Fibroblast of gingiva (primary cell): Measurements from ENCODE around the gene PPP1R14C.
"Not testable (repeated sequence)": the region's sequence is repeated elsewhere in the genome, so short reads cannot be mapped to it uniquely, and the experiment has no call there.

Experiments used
- DNase-seq: peaks from one replicate; pipeline ENCODE4 v3.0.0-alpha.2; 2011; ENCODE audit warnings: low read depth

The PPP1R14C gene

DNA sequence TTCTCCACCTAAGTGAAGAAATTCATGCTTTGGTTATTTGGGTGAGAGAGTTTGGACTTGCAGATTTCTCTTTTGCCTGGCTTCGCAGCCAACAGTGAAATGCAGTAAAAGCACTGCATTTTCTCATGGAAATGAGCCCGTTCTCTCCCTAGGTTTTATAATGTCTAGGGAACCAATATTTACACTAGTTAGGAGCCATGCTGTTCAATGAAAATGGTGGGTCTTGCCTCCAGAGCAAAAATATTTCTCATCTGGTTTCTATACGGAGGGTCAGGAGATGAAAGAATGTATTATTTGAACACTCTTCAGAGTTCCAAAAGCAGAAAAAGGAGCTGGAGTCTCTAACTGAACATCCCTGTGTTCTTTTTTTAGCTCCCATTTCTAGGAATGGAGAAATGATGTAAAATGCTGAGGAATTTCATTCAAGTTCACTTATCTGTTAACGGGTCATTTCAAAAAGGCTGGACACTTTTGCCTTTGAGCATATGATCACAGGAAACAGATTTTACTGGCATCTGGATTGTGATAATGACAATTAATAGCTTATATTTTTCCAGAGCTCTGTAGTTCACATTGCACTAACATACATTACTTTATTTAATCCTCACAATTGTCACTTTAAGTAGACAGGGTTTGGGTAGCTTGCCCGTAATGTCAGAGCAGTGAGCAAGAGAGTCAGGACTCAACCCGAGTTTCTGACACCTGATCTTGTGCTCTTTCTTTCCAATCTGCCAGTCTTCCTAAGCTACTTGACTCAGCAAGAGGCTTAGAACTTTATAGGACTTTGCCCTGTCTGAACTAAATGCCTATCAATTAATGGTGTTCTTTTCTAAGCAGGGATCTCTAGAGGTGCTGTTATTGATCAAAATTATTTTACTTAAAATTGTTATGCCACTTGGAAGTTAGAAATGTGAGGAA is 78.0 kb downstream of the PPP1R14C start:
- DNase-seq: no peak

DNA sequence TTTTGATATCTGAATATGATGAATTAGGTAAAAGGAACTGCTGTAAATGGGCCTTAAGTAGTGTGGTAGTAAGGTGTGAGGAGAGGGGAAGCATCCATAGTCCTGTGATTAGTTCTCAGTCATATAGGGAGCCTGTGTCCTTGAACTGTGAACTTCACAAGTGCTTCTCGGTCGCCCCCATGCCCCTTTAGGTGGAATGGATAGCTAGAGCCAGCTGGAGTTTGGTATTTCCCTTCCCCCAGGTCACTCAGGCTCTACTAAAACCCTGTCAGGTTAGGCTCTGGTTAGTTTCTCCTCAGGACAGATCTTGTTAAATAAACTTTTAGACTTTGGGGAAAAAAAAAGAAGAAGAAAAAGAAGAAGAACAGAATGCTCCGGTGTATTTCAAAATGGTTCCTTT is 82.0 kb downstream of the PPP1R14C start:
- no peak for DNase-seq

DNA sequence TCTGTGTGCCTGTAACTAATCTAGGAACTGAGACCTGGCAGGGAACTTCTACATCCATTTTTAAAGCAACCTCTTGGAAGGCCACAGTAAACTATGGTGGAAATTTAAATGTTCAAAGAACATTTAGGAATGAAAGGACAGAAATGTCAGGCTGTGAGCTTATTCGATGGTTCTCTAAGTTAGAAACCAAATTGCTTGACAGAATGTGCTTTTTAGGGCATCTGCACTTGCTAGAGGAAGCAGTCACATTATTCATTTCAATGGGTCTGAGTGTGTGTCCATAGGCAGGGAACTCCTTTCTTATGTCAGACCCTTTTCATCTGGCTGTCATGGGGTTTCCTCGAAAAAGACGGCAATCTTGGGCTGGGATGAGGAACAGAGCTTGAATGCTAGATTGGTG is 84.4 kb downstream of the PPP1R14C start:
- DNase-seq: no peak

DNA sequence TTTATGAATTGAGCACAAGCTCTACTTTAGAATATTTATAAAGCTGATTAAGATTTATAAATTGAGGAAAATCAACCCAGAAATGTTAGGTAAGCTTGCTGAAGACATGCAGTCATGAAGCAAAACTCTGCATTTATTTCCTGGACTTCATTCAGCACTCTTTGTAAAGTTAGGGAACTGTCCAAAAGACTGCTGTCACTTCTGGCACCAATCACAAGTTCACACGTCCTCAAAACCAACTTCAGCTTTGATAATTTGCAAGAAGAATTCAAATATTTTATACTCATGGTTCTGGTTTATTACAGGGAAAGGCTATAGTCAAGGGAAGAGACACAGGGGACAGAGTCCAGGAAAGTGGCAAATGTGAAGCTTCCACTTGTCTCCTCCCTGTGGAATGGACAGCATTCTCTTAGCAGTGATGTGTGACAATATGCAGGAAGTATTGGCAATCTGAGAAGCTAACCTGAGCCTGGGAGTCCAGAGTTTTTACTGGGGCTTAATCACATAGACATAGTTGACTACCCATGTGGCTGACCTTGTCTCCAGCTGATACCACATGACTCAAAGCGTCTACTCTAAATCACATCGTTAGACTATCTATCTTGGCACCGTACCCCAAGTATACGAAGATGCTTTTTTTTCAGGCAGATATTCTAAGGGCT is 85.4 kb downstream of the PPP1R14C start:
- DNase-seq: no peak

DNA sequence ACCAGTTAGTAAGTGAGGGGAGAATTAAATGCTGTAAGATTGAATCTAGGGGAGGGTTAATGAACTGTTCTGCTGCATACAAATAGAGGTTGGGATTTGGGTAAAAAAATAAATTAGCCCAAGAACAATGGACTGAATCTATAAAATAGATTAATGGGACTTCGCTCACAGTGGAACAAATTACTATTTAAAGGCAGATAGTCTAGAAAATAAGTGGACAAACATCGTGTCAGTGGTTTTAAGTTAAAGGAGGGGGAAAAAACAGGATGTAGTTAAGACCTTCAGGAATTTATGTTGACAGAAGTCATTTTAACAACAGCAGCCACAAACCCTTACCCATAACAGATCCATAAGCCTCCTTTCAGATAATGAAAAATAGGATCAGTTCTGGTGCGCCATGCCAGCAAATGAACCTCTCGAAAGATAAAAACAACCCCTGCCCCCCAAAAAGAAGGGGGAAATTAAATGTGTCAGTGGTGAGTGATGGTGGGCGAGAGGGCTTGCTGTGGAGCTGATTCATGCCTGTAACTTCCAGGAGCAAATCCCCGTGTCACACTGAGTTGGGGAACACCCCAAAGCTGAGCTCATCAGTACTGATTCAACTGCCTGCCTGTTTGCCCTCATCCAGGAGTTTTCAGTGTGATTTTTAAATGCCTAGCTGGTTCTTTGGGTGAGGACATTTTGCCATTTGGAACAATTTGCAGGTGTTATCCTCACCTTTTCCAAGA is 86.8 kb downstream of the PPP1R14C start:
- no peak for DNase-seq

DNA sequence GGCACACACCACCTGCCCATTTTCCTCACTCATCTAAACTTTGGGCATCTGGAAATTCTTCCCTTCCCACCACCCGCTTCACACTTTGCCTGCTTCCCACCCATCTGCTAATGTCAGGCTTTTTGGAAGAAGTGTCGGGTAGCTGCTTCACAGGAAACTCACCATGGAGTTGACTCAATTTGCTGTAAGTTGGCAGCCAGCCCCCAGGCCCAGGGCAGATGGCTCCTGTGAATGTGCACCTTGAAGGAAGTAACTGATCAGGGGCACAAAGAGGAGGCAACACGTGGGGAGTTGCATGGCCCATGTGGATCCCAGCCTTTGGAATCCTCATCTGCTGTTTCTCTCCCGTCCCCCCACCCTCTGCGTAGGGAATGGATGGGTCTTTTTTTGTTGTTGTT is 87.3 kb downstream of the PPP1R14C start:
- no peak for DNase-seq

DNA sequence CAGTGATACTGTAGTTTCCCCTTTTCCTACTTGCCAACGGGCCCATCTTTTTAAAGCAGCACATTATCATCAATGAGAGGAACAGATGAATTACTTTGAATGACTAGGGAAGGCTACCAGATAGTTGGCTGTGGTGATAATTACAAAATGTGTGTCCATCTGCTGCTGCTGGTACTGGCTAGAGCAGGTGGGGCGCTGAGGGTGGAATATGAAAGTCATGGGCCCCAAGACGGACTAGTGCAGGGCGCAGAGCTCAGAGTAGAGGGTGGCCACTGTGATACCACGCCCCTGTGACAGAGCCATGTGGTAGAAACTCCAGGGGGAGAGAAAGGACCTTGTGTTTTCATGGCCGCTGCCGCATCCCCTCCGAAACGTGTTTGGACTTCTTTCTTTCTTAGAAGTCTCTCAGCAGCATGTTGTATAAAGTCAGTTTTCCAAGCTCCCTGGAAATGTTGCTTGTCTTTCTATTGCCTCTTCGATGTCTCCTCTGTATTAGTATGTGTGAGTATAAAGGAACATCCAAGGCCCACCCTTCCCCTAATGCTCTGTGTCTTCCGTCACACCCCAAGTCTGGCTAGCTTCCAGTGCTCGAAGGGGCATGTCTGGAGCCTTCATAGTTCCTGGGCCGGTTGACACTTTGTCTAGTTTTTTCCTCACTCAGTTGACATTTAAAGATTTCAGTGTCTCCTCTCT is 88.1 kb downstream of the PPP1R14C start:
- DNase-seq: no peak

DNA sequence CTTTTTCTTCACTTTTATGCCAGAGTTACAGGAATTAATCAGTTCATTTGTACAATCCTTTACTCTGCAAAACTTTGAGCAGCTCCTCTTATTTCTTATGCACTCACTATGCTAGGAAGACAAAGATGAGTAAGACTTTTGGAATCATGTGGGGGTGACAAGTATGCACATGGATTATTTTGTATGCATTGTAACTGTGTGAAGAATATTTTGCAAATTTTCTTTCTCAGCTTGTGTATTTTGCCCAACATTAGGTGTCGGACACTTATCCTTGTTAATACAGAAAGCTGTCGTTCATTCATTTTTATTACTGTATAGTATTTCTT is 88.6 kb downstream of the PPP1R14C start:
- no peak for DNase-seq

DNA sequence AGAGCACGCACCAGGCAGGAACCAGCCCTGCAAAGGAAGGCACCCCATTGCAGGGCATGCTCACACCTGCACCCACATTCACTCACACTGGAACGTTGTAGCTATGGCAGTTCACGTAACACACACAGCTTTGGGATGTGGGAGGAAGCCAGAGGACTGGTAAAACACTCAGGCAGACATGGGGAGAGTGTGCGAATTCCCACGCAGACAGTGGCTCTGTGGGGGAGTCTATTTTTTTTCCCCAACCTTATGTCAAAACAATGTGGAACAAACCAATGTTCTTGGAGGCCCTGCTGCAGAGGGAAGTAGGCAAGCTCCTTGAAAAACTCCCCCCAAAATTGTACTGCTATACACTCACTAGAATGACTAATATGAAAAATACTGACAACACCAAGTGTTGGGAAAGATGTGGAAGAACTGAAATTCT is 91.0 kb downstream of the PPP1R14C start:
- DNase-seq: no peak

DNA sequence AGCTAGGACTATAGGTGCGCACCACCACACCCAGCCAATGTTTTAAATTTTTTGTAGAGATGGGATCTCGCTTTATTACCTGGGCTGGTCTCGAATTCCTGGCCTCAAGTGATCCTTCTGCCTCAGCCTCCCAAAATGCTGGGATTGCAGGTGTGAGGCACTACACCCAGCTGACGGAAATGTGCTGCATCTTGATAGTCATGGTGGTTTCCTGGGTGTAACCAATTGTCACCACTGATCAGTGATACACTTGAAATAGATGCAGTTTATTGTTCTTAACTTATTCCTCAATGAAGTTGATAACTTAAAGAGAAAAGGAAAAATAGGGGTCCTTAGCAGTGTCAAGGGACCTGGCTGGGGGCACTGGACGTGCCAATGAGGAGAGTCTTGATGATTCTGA is 92.4 kb downstream of the PPP1R14C start:
- no peak for DNase-seq

DNA sequence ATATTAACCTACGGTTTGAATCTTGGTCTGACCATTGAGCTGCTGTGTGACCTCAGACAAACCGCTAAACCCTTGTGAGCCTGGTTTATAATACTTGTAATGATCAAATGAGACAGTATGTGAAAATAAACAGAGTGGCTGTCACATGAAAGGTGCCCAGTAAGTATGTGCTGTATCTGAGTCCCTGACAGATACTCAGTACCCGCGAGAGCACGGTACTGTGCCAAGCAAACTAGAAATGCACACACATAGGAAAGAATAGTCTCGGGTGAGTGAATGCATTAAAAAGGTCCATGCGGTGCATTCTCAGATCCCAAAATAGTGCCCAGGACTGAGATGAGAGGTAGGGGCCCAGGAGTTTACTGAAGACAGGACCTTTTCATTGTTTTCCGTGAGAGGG is 93.3 kb downstream of the PPP1R14C start:
- no peak for DNase-seq

DNA sequence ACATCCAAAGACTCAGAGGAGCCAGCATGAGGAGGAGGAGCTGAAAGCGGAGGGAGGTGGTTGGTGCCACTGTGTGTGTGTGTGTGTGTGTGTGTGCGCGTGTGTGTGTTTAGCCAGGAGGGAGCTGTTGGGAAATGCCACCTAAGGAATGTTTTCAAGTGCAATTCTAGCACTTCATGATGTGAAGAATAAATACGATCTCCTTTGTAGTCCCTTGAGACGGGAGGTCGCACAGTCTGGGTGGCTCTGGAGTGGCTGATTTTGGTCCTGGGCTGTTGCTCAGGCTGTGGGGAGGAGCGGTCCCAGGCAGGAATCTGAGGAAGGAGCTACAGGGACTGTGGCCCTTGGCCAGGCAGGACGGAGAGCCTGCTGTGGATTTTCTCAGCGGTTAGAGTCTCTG is 93.7 kb downstream of the PPP1R14C start:
- no peak for DNase-seq

DNA sequence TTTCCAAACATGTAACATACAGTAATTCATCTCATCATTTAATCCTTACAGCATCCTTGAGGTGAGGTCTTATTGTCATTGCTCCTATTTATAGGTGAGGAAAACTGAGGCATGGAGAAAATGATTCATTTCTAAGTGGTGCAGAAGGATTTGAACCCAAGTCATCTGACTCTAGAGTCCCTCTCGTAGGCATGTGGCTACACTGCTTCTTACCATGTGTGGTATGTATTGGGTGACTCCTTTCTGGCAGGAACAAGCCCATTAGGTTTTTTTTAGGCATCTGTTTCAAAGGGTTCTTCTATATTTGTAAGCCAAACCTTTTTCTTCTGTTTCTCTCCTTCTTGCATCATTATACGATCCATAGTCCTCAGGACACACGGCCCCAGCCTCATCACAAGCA is 94.8 kb downstream of the PPP1R14C start:
- no peak for DNase-seq

DNA sequence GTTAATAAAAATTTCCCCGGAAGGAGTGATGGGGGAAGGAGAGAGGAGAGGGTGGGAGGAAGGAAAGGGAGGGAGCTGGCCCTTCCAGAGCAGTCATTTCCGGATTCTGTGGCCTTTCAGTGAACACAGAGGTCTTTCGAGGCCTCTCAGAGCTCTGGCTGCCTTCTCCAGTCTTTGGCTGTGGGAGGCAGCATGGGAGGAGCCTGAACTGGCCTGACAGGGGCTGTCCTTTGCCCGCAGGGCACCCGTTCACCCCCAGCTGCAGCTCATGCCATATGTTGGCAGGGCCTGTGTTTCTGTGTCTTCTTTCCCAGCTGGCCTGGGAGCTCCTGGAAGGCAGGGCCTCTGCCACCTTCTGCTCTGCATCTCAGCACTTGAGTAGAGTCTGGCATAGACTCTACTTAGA is 95.5 kb downstream of the PPP1R14C start:
- peak; percentile 24 for DNase-seq

DNA sequence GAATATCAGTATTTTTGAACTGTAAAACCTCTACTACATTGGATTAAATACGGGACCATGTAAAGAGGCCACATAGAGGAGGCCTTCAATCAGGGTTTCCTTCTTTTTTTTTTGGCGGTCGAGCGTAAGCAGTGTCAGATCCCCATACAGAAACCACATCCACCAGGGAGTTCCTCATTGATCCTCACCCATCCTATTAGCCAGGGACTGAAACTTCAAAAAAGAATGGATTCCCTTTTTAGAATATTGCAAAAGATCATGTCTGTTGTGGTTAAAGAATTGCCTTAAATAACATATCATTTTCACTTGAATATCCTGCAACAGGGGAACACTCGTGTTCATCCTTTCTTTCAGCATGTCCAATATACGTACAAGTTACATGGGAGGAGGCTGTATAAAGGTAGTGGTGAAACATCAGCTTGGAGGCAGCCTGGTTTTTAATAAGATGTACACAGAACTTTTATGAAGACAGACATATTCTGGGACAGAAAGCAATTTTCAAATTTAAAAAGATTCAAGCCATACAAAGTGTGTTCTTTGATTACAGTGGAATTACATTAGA is 96.1 kb downstream of the PPP1R14C start:
- no peak for DNase-seq

DNA sequence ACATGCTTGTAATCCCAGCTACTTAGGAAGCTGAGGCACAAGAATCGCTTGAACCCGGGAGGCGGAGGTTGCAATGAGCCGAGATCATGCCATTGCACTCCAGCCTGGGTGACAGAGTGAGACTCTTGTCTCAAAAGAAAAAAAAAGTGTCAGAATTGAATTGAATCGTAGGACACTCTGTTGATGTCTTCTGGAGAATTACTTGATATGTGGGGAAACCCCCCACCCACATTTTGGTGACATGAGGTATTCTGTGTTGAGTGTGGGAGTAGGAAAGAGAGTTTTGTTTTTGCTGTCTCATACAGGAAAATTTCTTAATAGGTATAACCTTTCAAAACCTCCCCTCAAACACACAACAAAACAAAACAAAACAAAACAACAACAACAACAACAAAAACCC is 98.9 kb downstream of the PPP1R14C start:
- DNase-seq: not testable (repeated sequence)

DNA sequence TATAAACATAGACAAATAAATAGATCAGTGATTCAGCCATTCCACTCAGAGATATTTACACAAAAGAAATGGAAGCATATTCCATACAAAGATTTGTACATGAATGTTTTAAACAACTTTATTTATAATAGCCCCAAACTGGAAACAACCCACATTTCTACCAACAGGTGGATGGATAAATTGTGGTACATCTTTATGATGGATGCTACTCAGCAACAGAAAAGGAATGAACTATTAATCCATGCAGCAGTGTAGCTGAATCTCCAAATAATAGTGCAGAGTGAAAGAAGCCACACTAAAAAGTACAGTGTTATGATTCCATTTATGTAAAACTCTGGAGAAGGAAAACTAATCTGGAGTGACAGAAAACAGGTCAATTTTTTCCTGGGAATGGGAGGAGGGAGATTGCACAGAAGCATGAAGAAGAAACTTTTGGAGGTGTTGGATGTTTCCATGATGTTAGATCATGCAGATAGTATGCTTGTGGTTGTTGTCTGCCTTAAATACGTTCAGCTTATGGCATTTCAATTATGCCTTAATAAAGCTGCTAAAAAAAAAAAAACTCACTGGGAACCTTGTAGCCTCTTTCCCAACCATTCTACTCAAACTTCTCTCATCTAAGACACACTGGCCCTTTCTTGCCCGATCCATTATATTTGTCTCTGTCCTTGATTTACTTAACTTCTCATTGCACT is 100.9 kb downstream of the PPP1R14C start:
- DNase-seq: no peak

DNA sequence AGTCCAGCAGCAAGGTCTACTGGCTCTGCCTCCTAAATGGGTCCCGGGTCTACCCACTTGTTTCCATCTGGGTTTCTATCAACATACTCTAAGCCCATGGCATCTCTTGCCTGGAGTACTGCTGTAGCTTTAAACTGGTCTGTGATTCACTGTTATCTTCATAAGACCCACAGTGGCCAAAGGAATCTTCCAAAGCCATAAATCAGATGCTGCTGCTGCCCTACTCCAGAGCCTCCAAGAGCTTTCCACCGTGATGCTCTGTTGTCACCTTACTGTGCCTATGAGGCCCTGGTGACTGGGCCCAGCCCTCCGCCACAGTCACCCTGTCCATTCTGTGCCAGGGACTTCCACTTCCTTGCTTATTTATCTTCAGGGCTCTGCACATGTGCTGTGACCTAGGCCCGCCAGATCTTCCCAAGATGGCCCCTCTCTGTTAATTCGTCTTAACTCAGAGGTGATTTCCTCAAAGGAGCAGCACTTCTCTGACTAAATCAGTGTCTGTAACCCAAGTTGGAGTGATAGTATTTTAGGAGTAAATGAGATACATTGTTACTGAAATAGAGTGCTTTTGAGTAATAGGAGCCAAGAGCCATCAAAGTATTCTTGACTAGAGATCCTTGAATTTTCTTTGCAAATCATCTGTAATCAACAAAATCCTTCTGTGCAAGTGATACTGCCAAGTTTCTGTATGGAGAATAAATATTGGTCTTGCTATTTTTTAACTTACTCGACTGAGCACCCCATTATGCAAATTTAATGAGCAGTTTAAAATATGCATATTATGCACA is 102.5 kb downstream of the PPP1R14C start:
- no peak for DNase-seq

DNA sequence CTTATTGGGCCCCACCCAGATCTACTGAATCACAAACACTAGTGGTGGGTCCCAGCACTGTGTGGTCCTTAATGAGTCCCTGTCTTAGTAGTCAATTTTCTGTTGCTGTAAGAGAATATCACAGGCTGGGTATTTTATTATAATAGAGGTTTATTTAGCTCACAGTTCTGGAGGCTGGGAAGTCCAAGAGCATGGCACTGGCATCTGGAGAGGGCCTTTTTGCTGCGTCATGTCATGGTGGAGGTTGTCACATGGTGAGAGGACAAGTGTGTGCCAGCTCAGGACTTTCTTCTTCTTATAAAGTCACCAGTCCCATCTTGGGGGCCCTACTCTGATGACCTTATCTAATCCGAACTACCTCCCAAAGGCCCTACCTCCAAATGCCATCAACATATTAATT is 105.0 kb downstream of the PPP1R14C start:
- no peak for DNase-seq

DNA sequence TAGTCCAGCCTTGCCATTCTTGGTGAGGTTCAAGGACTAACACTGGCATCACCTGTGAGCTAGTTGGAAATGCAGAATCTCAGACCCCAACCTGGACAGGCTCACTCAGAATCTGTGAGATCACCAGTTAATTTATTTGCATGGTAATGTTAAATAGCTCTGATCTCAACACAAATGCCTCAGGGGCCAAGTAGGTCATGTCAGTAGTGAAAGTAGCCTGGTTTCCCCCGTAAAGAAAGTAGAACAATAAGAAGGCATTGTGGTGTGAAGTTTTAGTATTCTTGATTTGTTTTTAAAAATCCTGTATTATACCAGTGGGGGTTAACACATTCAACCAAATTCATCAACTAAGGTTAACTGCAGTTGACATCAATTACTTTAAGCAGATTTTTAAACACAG is 105.5 kb downstream of the PPP1R14C start:
- DNase-seq: no peak

DNA sequence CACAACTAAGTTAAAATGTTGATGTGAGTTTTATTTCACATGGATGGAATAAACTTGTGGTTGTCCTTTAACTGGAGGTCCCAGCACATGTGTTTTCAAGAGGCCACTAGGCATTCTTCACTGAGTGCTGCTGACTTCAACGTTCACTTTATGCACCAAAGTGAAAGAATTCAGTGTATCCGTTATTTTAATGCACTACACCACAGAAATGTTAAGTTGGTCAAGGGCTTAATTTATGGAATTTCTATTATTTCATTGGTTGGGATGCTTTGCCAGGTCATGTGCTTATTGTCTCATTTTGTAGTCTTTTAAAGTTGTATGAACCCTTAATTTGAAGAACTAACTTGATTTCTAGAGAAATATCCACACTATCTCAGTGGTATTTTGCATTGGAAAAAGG is 106.4 kb downstream of the PPP1R14C start:
- no peak for DNase-seq
